Panc1 (cell line): ENCODE results near the gene MUC5AC. TPM values are rescaled to one million over a fixed set of nuclear protein-coding genes. Genes with fewer than 3 reads are reported as not detected.
A peak's percentile ranks its signal among the peaks of the same experiment; 100 is the strongest.

Experiments used
- ATAC-seq: fragments of 200-7000 bp; cut with Tn5 transposase; 2 replicates; pipeline ENCODE4 v1.9.1; 2020; ENCODE audit warnings: mild to moderate bottlenecking, moderate library complexity
- BruUV-seq: library from RNA; stranded (reverse); fragments of 400-500 nt; replicated peaks from 2 replicates; lab custom pipeline; 2021; lab: Mats Ljungman, UMichigan
- CTCF ChIA-PET: fragments of 300-600 bp; sonication (Branson Sonifier 250); formaldehyde crosslinking; loops from one replicate; lab custom pipeline; 2022; ENCODE audit warnings: antibody characterized with exemption; lab: Charles Lee
- POLR2A ChIA-PET: fragments of 300-600 bp; sonication (Branson Sonifier 250); formaldehyde crosslinking; loops from one replicate; lab custom pipeline; 2022; ENCODE audit warnings: antibody characterized with exemption; lab: Charles Lee
- DNase-seq: peaks from one replicate; pipeline ENCODE4 v3.0.0-alpha.2; 2010; ENCODE audit warnings: low read depth, low spot score
- H3K27ac ChIP-seq: 2 replicates; pipeline ENCODE4 v1.5.1; 2011; ENCODE audit warnings: mild to moderate bottlenecking, low read length, inconsistent platforms
- H3K27me3 ChIP-seq: fragments of 200-500 bp; sonication (Bioruptor generic); 2 replicates; pipeline ENCODE4 v1.6.0; 2014; ENCODE audit warnings: low read length, inconsistent platforms; ENCODE audit not compliant: control insufficient read depth, insufficient read depth
- H3K36me3 ChIP-seq: fragments of 200-500 bp; sonication (Bioruptor generic); 2 replicates; pipeline ENCODE4 v1.5.1; 2014; ENCODE audit warnings: inconsistent platforms, mild to moderate bottlenecking, low read length, moderate library complexity; ENCODE audit not compliant: control insufficient read depth, insufficient read depth
- H3K4me1 ChIP-seq: 2 replicates; pipeline ENCODE4 v1.5.1; 2011; ENCODE audit warnings: inconsistent platforms, mild to moderate bottlenecking, low read length, moderate library complexity; ENCODE audit not compliant: control insufficient read depth, insufficient read depth
- H3K4me3 ChIP-seq, 2 experiments: 2 replicates each; pipeline ENCODE4 v1.5.1; 2011 to 2012; ENCODE audit warnings: low read depth in 2 of 2, low read length in 2 of 2, mild to moderate bottlenecking in 2 of 2, inconsistent platforms in 1 of 2, moderate library complexity in 1 of 2
- H3K9me3 ChIP-seq: fragments of 200-500 bp; sonication (Bioruptor generic); 2 replicates; pipeline ENCODE4 v1.5.1; 2014; ENCODE audit warnings: low read depth, mild to moderate bottlenecking, inconsistent platforms, low read length, moderate library complexity; ENCODE audit not compliant: control insufficient read depth, insufficient read depth
- CTCF ChIP-seq: fragments of 450-650 bp; IDR thresholded peaks from 2 replicates; pipeline ENCODE4 v1.5.1; 2017; ENCODE audit warnings: mild to moderate bottlenecking
- POLR2AphosphoS5 ChIP-seq: IDR thresholded peaks from 2 replicates; pipeline ENCODE4 v1.6.1; 2012; ENCODE audit warnings: mild to moderate bottlenecking, low read depth, low read length, moderate library complexity
- REST ChIP-seq, 2 experiments: IDR thresholded peaks; 2 replicates each; pipeline ENCODE4 v1.6.1; 2011 to 2012; ENCODE audit warnings: low read depth in 2 of 2, control low read depth in 1 of 2, low read length in 1 of 2, mild to moderate bottlenecking in 1 of 2, moderate library complexity in 1 of 2; ENCODE audit not compliant: insufficient read depth in 1 of 2
- SIN3A ChIP-seq: IDR thresholded peaks from 2 replicates; pipeline ENCODE4 v1.6.1; 2012; ENCODE audit warnings: low read depth, mild to moderate bottlenecking, low read length, moderate library complexity, borderline replicate concordance; ENCODE audit not compliant: insufficient read depth
- TCF7L2 ChIP-seq: IDR thresholded peaks from 2 replicates; pipeline ENCODE4 v1.6.1; 2011; ENCODE audit warnings: mild to moderate bottlenecking, low read depth, low read length, inconsistent platforms
- in situ Hi-C: cut with HindIII; loops from 2 replicates; pipeline ENCODE4 v1.10.0; 2016; ENCODE audit warnings: low sequenced_read_pairs, low pct_unique_long_range_greater_than_20kb
- intact Hi-C: fragments of 100-400 bp; cut with micrococcal nuclease; formaldehyde crosslinking; loops from one replicate; pipeline ENCODE4 v1.10.0; 2022; ENCODE audit not compliant: unreplicated experiment
- total RNA-seq: library from RNA; stranded (reverse); gene quantifications from one replicate; pipeline ENCODE4 v1.2.1, GENCODE V29; 2021; ENCODE audit not compliant: unreplicated experiment

MUC5AC gene
- total RNA-seq, 1 experiment from 2014 or later: 0.03 TPM

DNA sequence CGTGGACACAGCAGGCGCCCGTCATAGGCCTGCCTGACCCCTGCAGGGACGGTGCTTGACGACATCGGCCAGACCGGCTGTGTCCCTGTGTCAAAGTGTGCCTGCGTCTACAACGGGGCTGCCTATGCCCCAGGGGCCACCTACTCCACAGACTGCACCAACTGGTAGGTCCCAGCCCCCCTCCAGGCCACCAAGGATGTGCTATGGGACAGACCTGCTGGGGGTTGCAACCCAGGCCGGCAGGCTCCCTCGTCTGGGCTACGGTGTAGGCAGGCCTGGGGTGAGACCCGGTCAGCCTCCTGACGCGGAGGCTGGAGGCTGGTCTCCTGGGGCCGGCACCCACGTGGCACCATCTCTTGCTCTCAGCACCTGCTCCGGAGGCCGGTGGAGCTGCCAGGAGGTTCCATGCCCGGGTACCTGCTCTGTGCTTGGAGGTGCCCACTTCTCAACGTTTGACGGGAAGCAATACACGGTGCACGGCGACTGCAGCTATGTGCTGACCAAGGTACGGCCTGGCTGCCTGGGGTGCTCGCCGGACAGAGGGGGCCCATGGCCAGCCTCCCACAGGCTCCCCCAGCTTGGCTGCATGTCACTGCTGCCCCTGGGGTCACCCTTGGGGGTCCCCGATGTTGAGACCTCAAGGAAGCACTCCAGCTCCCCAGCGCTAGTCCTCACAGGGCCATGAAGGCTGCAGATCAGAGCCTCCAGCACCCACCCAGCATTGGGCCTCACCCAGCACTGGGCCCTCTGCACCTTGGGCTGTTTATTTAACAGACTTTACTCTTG lies 7.7 kb downstream of the MUC5AC start:
- no TSS peak for BruUV-seq
- no peak for TF ChIP-seq REST (IDR thresholded peaks at IDR 0.05; ENCODE audit: insufficient read depth in 1 of 2, low read depth in 2 of 2, low read length in 1 of 2)
- no peak for TF ChIP-seq SIN3A
- no peak for TF ChIP-seq POLR2AphosphoS5
- TF ChIP-seq TCF7L2: no peak
- no peak for TF ChIP-seq CTCF
- intact Hi-C loops (no loop called here), in situ Hi-C loops (no loop called here)
- DNase-seq (no peak), ATAC-seq (peak; percentile 22; the same call in 1 of the 2 replicates)
- Histone ChIP-seq H3K9me3 (no peaks in the 10 kb centered on the region), H3K36me3 (no peaks in the 10 kb centered on the region), H3K27me3 (no peaks in the 10 kb centered on the region), H3K4me3 (no peak overlapping the region), H3K4me1 (peaks cover 12% of the 10 kb centered on the region), H3K27ac (no peak overlapping the region)
- POLR2A ChIA-PET: no interaction called here
- CTCF ChIA-PET: no interaction called here

GRCh38 chr11:1167256-1167655 lies 9.5 kb downstream of the MUC5AC start:
- DNase-seq (no peak), ATAC-seq (no peak)
- no peak for TF ChIP-seq SIN3A
- TF ChIP-seq CTCF: no peak
- no peak for TF ChIP-seq REST (IDR thresholded peaks at IDR 0.05; ENCODE audit: insufficient read depth in 1 of 2, low read depth in 2 of 2, low read length in 1 of 2)
- no peak for TF ChIP-seq POLR2AphosphoS5
- no peak for TF ChIP-seq TCF7L2
- Histone ChIP-seq H3K27me3 (no peaks in the 10 kb centered on the region), H3K4me1 (peaks cover 12% of the 10 kb centered on the region), H3K27ac (no peak overlapping the region), H3K4me3 (no peak overlapping the region), H3K9me3 (no peaks in the 10 kb centered on the region), H3K36me3 (no peaks in the 10 kb centered on the region)
- ChIA-PET CTCF (no interaction called here), POLR2A (no interaction called here)
- intact Hi-C loops (no loop called here), in situ Hi-C loops (no loop called here)
- no TSS peak for BruUV-seq
